ENCODE data around the gene ADARB1. TPM values are rescaled to one million over a fixed set of nuclear protein-coding genes. Genes with fewer than 3 reads are reported as not detected.
"Not testable (repeated sequence)": the region's sequence is repeated elsewhere in the genome, so short reads cannot be mapped to it uniquely, and the experiment has no call there.

ADARB1 gene
- polyA plus RNA-seq, 1 of the 3 experiments (the other 2 are of a cell fraction) = 7.8 TPM

DNA sequence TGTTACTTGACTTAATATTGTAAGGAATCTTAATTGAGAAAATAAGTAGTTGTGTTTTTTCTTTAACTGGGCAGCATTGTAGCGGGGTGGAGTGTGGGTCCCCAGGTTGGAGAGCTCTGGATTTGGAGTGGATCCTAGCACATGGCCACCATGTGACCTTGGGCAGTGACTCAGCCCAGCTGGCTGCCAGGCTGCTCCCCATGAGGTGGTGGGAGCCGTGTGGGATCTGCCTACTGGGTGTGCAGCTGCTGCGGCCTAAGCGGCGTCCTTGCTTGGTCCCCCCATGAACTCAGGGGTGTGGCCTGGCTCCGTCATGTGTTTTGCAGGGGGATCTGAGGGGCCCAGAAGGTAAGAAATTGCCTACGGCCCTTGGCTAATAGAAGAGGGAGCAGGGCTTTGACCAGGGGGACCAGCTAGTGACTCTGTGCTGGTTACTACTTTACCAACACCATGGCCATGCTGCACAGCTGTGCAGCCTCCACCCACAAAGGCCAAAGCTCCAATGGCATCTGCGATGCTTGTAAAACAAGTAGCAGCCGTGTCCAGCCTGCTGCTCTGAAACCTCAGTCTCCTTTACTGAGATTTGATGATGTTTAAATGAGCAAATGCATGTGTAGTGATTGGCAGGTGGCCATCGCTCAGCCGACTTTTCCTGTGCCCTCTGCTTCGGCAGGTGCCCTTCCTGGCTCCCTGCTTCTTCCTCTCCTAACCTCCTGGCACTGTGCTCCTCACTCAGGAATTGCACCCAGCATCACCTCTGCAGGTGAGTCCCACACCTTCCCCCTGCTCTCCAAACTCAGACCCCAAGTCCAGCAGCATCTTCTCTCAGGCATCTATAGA, 68.3 kb downstream of the ADARB1 start (continued):
- TF ChIP-seq, protein P1, sequence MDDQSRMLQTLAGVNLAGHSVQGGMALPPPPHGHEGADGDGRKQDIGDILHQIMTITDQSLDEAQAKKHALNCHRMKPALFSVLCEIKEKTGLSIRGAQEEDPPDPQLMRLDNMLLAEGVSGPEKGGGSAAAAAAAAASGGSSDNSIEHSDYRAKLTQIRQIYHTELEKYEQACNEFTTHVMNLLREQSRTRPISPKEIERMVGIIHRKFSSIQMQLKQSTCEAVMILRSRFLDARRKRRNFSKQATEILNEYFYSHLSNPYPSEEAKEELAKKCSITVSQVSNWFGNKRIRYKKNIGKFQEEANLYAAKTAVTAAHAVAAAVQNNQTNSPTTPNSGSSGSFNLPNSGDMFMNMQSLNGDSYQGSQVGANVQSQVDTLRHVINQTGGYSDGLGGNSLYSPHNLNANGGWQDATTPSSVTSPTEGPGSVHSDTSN (IDR thresholded peaks at IDR 0.05) = no peak
- TF ChIP-seq RXRA (IDR thresholded peaks at IDR 0.05; ENCODE audit: borderline replicate concordance, low read depth) (no peak), SMC3 (IDR thresholded peaks at IDR 0.05; ENCODE audit: low read depth, low read length) (no peak), EZH2phosphoT487 (IDR thresholded peaks at IDR 0.05; ENCODE audit: borderline replicate concordance, low read depth) (no peak)
- TF ChIP-seq, protein P2, sequence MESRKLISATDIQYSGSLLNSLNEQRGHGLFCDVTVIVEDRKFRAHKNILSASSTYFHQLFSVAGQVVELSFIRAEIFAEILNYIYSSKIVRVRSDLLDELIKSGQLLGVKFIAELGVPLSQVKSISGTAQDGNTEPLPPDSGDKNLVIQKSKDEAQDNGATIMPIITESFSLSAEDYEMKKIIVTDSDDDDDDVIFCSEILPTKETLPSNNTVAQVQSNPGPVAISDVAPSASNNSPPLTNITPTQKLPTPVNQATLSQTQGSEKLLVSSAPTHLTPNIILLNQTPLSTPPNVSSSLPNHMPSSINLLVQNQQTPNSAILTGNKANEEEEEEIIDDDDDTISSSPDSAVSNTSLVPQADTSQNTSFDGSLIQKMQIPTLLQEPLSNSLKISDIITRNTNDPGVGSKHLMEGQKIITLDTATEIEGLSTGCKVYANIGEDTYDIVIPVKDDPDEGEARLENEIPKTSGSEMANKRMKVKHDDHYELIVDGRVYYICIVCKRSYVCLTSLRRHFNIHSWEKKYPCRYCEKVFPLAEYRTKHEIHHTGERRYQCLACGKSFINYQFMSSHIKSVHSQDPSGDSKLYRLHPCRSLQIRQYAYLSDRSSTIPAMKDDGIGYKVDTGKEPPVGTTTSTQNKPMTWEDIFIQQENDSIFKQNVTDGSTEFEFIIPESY (IDR thresholded peaks at IDR 0.05; ENCODE audit: borderline replicate concordance, low read depth) = no peak

DNA sequence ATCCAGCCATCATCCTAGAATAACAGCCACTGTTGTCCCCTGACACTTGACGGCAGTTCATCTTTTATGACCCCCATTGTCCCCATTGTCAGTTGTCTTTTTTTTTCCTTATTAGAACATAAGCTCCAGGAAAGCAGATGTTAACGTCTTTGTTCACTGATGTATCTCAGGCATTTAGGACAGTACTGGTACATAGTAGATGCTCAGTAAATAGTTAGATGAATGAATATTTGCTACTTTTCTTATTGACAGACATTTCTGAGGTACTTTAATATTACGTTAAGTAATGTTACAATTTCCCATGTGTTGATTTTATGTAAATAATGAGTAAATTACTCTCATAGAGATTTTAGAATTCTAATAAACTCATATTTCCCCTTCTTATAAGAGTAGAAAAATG, 69.5 kb downstream of the ADARB1 start:
- Histone ChIP-seq H3K27ac (ENCODE audit: low read depth in 2 of 2, low read length in 1 of 2) (no peak overlapping the region), H2AFZ (ENCODE audit: low read depth) (no peak overlapping the region), H3K4me2 (no peak overlapping the region), H3K9me2 (no peaks in the 10 kb centered on the region), H3K4me1 (ENCODE audit: control insufficient read depth in 1 of 2, insufficient read depth in 2 of 2, low read depth in 1 of 2, low read length in 1 of 2) (peaks cover 0 to 34% of the 10 kb centered on the region in 2 experiments; a peak in 2 of 4 replicates), H3K4me3 (ENCODE audit: low read depth in 2 of 2, low read length in 1 of 2) (no peak overlapping the region), H3K27me3 (ENCODE audit: insufficient read depth) (no peaks in the 10 kb centered on the region), H3K36me3 (replicated peaks in 1 of 2; ENCODE audit: control insufficient read depth in 1 of 2, insufficient read depth in 2 of 2, low read length in 1 of 2) (no peaks in the 10 kb centered on the region), H3F3A (replicated peaks; ENCODE audit: insufficient read depth) (peaks cover 4% of the 10 kb centered on the region), H3K9me3 (no peaks in the 10 kb centered on the region), H3K9ac (no peak overlapping the region), H3K79me2 (ENCODE audit: insufficient read depth) (no peaks in the 10 kb centered on the region), H4K20me1 (ENCODE audit: insufficient read depth) (no peaks in the 10 kb centered on the region)
- 94% methylated on average over 3 of the region's 3 CpGs for WGBS (ENCODE audit: low lambda C conversion rate)
- no peak for TF ChIP-seq JUND (IDR thresholded peaks at IDR 0.05)
- ChIA-PET POLR2A (no interaction called here), CTCF (interaction anchor here (4.3 kb wide), 1 partner anchor 296 kb away, joined by 57 read pairs; no protein-coding TSS in a partner anchor)
- DNase-seq = no peak

DNA sequence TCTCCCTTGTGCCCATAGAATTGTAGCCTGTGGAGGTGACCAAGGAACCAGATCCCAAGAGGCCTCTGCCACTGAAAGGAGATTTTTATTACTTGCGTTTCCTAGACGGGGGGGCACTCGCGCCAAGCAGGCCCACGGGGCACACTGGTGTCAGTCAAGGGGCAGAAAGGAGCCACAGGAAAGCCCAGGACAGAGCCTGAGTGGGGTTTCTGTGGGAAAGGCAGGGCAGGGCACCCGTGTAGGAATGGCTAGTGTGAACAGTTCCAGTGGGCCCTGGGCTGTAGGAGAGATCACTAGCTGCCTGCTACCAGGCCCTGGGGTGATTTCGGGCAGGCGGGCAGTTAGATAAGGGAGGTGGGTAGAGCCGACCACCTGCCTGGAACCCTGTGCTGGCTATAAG, 70.8 kb downstream of the ADARB1 start:
- ChIA-PET CTCF (interaction anchor here (1.5 to 10.8 kb wide), 2 partner anchors 6 to 295 kb away, joined by 3 to 159 read pairs; no protein-coding TSS in a partner anchor), POLR2A (no interaction called here)
- H3K27me3 ChIP-seq (ENCODE audit: insufficient read depth) = no peaks in the 10 kb centered on the region
- H2AFZ ChIP-seq (ENCODE audit: low read depth) = no peak overlapping the region
- H3K36me3 ChIP-seq (replicated peaks in 1 of 2; ENCODE audit: control insufficient read depth in 1 of 2, insufficient read depth in 2 of 2, low read length in 1 of 2) = no peaks in the 10 kb centered on the region
- no peaks in the 10 kb centered on the region for H3K79me2 ChIP-seq (ENCODE audit: insufficient read depth)
- H4K20me1 ChIP-seq (ENCODE audit: insufficient read depth) = no peaks in the 10 kb centered on the region
- H3K9me2 ChIP-seq = no peaks in the 10 kb centered on the region
- no peak overlapping the region for H3K4me2 ChIP-seq
- H3K4me3 ChIP-seq (ENCODE audit: low read depth in 2 of 2, low read length in 1 of 2) = no peak overlapping the region
- no peak overlapping the region for H3K9ac ChIP-seq
- WGBS (ENCODE audit: low lambda C conversion rate) = 92% methylated on average over 9 of the region's 9 CpGs
- peaks cover 0 to 38% of the 10 kb centered on the region in 2 experiments; a peak in 2 of 4 replicates for H3K4me1 ChIP-seq (ENCODE audit: control insufficient read depth in 1 of 2, insufficient read depth in 2 of 2, low read depth in 1 of 2, low read length in 1 of 2)
- H3K27ac ChIP-seq (ENCODE audit: low read depth in 2 of 2, low read length in 1 of 2) = no peak overlapping the region
- TF ChIP-seq, protein P3, sequence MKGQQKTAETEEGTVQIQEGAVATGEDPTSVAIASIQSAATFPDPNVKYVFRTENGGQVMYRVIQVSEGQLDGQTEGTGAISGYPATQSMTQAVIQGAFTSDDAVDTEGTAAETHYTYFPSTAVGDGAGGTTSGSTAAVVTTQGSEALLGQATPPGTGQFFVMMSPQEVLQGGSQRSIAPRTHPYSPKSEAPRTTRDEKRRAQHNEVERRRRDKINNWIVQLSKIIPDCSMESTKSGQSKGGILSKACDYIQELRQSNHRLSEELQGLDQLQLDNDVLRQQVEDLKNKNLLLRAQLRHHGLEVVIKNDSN (IDR thresholded peaks at IDR 0.05; ENCODE audit: borderline replicate concordance, low read depth) = no peak
- H3K9me3 ChIP-seq = no peaks in the 10 kb centered on the region
- H3F3A ChIP-seq (replicated peaks; ENCODE audit: insufficient read depth) = no peaks in the 10 kb centered on the region
- DNase-seq = no peak

DNA sequence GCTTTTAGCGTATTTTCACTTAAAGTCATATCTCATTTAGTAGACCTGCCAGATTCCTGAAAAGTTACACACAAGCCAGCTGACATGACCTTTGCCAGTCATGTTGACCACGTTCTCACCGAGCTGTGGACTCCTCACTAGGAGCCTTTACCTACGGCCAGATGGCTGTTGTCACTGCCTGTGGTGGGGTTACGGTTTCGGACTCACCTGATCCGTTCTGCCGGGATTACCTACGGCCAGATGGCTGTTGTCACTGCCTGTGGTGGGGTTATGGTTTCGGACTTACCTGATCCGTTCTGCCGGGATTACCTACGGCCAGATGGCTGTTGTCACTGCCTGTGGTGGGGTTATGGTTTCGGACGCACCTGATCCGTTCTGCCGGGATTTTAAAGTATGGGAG, 71.5 kb downstream of the ADARB1 start:
- H3K4me2 ChIP-seq; H3F3A ChIP-seq (replicated peaks; ENCODE audit: insufficient read depth); H3K9me3 ChIP-seq; H4K20me1 ChIP-seq (ENCODE audit: insufficient read depth); H3K79me2 ChIP-seq (ENCODE audit: insufficient read depth); H2AFZ ChIP-seq (ENCODE audit: low read depth); DNase-seq; H3K4me3 ChIP-seq (ENCODE audit: low read depth in 2 of 2, low read length in 1 of 2); H3K27me3 ChIP-seq (ENCODE audit: insufficient read depth); H3K9me2 ChIP-seq; H3K36me3 ChIP-seq (replicated peaks in 1 of 2; ENCODE audit: control insufficient read depth in 1 of 2, insufficient read depth in 2 of 2, low read length in 1 of 2); H3K27ac ChIP-seq (ENCODE audit: low read depth in 2 of 2, low read length in 1 of 2); H3K9ac ChIP-seq; POLR2A ChIA-PET: not testable (repeated sequence)
- CTCF ChIA-PET = interaction anchor here (0.8 to 10.8 kb wide), 4 partner anchors 7 to 294 kb away, joined by 3 to 159 read pairs (median 4); no protein-coding TSS in a partner anchor
- H3K4me1 ChIP-seq (ENCODE audit: control insufficient read depth in 1 of 2, insufficient read depth in 2 of 2, low read depth in 1 of 2, low read length in 1 of 2) = peaks cover 0 to 41% of the 10 kb centered on the region in 2 experiments; a peak in 2 of 4 replicates
- 95% methylated on average over 15 of the region's 17 CpGs for WGBS (ENCODE audit: low lambda C conversion rate)
